Measurements from ENCODE around the gene NFKBIB.

GRCh38 chr19:38933544-38933943 is 33.8 kb downstream of the NFKBIB start:
- TF ChIP-seq TAF1 (IDR thresholded peaks at IDR 0.05; ENCODE audit: low read depth) (no peak), REST (IDR thresholded peaks at IDR 0.05; ENCODE audit: borderline replicate concordance) (no peak), CTCF (IDR thresholded peaks at IDR 0.05; ENCODE audit: poor library complexity, severe bottlenecking) (no peak), EP300 (conservative IDR thresholded peaks at IDR 0.05; ENCODE audit: poor library complexity, severe bottlenecking) (no peak), POLR2AphosphoS5 (IDR thresholded peaks at IDR 0.05) (no peak)
